ENCODE results near the gene CLGN. TPM values are rescaled to one million over a fixed set of nuclear protein-coding genes. Genes with fewer than 3 reads are reported as not detected.

Gene CLGN
- total RNA-seq, 1 donor from 2014 or later: 0.59 TPM

Other genes starting within 250 kb of the CLGN start
- 35.2 TPM for gene SCOC, start 54.0 kb downstream of the CLGN start, total RNA-seq
- not detected for gene MGAT4D, start 70.6 kb upstream of the CLGN start, total RNA-seq
- gene ELMOD2, start 96.5 kb upstream of the CLGN start, total RNA-seq: 27.5 TPM
- gene UCP1, start 141.3 kb upstream of the CLGN start, total RNA-seq: 1.7 TPM

All from skin of body (tissue), 1 donor.